GM12878 (cell line): ENCODE measurements around the gene CDC16.

Source experiments
- ELK1 ChIP-seq: IDR thresholded peaks from 2 replicates; pipeline ENCODE4 v1.6.1; 2012; ENCODE audit warnings: low read depth, low read length, improper control_type of control experiment
- NFYA ChIP-seq: IDR thresholded peaks from 2 replicates; pipeline ENCODE4 v1.6.1; 2011; ENCODE audit warnings: low read depth, mild to moderate bottlenecking, low read length, improper control_type of control experiment, borderline replicate concordance
- NRF1 ChIP-seq: conservative IDR thresholded peaks from 2 replicates; pipeline ENCODE4 v1.6.1; 2011; ENCODE audit warnings: mild to moderate bottlenecking, low read depth, low read length, improper control_type of control experiment

GRCh38 chr13:114296448-114296847 is 61.8 kb downstream of the CDC16 start:
- no peak for TF ChIP-seq ELK1
- no peak for TF ChIP-seq NFYA
- TF ChIP-seq NRF1, result no peak
